Pulmonary artery endothelial cell (primary cell): Measurements from ENCODE around the gene KCTD1. TPM values are rescaled to one million over a fixed set of nuclear protein-coding genes. Genes with fewer than 3 reads are reported as not detected.

Experiments
- DNase-seq: peaks from one replicate; pipeline ENCODE4 v3.0.0-alpha.2; 2011; ENCODE audit warnings: low read depth, low spot score
- total RNA-seq: library from RNA; depleted of rRNA; stranded (reverse); fragments of >200 nt; gene quantifications from 2 replicates; pipeline ENCODE4 v1.2.3, GENCODE V29; 2014

The KCTD1 gene
- total RNA-seq, 1 donor from 2014 or later = 13.5 TPM

DNA sequence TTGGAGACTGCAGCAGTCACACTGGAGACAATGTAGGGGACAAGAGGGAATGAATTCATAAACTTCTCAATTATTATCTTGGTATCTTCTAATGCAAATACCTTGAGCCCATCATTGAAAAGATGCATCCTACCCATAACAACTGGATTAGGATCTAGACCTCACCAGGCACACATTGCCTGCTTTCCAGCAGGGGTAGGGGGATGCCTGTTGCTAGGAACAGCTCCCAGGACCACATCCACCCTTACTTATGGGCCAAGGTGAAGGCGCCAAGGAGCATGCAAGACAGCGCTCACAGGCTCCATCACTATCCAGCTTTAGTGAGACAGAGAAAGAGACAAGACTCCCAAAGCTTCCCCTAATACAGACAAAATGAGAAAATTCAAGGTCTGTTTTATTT is 24.4 kb downstream of the KCTD1 start:
- DNase-seq = no peak

DNA sequence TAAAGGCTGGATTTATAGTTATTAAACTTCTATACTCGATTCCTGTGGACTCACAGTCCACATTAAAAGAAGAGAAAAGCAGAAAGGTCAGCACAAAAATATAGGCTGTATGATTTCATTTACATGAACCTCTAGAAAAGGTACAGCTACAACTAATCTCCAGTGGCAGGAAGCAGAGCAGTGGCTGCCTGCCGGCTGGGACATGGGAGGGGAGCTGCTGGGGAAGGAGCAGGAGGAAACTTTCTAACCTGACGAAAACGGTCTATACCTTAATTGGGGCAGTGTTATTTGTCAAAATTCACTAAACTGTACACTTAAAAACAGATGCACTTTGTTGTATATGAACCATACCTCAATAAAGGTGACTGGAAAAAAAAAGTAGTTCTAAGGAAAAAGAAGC is 26.7 kb downstream of the KCTD1 start:
- DNase-seq = no peak

DNA sequence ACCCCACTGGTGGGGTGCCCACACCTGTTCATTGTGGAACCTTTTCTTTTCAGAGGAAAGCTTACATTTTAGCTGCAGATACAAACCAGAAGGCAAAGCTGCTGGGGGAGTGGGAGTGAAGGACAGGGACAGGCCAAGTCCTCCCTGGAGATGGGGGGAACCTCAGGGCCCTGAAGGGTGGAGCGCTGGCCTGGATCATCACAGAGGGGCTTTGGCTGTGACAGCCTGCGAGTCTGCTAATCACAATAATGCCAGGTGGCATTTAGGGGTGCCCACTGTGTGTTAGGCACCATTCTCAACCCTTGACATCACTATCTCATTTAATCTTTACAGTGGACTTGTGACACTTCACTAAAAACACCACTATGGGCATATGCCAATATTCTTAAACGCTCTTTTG is 27.4 kb downstream of the KCTD1 start:
- no peak for DNase-seq

DNA sequence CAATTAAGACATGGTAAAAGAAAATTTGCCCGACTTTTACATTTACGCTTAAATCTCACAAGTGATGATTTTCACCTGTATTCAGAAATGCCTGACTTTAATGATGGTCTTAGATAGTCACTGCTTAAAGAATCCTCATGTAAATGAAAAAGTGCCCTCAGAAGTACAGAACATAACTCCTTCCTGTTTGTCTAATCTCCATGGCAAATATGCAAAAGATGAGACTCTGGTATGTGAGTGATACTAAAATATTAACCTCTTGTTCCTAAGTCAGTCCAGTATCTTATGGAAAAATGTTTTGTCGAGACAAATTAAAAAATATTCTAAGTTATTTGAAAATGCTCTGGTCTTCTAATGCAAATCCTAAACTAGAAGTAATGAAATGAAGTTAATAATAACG is 29.2 kb downstream of the KCTD1 start:
- DNase-seq = no peak

DNA sequence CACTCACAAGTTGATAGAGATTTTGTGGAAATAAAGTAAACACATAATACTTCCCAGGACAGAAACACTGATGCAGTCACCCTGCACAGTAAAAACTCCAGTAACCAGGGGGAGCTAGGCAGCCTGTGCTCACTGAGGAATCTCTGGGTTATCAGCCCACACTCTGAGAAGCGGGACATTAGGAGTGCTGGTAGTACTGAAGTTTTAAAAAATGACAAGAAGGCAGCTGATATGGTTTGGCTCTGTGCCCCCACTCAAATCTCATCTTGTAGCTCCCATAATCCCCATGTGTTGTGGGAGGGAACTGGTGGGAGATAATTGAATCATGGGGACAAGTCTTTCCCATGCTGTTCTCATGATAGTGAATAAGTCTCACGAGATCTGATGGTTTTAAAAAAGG is 31.4 kb downstream of the KCTD1 start:
- DNase-seq = no peak

DNA sequence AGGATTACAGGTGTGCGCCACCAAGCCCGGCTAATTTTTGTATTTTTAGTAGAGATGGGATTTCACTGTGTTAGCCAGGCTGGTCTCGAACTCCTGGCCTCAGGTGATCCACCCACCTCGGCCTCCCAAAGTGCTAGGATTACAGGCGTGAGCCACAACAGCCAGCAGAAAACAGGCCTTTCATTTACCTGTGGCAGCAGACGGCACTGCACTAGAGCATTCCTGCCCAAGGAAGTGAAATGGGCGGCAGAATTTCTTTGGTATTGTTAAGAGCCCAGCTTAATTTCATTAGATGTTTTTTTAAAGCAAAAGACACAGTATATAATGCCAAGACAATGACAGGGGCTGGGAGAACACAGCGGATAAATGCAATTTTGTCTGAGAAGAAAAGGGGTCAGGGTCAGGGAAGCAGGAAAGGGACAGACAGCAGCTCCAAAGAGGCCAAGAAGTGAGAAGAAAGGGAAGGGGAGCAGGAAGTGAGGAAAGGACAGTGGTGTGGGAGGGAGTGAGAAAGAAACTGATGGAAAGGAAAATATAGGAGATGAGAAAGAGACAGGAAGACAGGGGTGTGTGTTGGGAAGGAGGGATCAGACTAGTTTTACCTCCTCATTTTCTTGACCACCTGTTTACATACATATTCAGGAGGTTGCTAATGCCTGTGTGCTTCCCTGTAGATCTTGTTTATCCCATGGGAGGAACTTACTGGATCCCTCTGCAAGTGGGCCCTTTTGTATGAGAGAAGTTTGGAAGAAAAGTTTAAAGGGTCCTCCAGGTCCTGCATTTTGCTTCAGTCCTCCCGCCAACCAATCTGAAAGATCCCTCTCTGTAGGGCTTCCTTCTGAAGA is 32.5 kb downstream of the KCTD1 start:
- DNase-seq = no peak

DNA sequence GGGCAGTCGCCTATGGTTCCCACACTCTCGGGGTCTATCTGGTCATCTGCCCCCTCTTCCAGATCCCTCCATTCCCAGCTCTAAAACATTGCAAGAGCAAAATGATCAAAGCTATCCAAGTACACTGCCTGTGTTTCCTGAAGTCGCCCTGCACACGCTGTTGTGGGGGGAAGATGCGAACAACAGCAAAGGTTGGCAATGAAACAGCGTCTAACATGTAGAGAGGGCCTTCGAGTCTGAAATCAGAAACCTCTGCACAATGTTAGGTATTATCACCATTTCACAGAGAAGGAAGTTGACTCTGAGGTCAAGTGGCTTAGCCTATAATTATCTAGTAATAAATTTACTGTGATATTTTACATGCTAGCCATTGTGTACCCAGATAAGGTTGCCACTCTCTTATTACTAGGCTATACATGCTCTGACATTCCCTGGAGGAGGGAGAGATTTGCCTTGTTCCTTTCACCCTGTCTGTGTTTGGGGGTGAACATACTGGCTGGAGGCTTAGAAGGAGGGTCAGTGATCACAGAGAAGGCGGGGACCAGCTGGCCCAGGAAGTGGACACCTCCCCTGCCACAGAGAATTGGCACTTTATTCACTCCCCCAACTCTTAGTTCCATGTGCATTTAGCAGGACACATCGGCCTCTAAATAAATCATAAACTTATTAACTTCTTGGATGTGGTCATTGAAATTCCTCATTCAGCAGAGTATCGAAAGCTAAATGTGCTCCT is 36.8 kb downstream of the KCTD1 start:
- DNase-seq = no peak

DNA sequence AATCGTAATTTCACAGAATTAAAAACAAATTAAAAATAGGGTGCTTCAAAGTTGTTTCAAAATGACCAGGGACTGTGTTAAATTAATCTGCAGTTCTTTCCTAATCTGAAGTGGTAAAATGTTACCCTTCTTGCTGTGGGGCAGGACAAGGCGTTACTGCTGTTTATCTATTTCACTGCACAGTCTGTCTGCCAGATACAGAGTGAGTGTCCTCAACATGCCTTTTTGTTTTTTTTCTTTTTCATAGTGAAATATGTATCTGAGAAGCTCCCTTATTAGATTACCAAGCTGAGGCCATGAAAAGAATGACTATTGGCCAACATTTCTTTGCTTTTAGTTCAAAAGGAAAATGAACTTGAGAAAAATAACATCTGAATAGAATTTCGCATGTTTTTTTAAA is 38.0 kb downstream of the KCTD1 start:
- no peak for DNase-seq

DNA sequence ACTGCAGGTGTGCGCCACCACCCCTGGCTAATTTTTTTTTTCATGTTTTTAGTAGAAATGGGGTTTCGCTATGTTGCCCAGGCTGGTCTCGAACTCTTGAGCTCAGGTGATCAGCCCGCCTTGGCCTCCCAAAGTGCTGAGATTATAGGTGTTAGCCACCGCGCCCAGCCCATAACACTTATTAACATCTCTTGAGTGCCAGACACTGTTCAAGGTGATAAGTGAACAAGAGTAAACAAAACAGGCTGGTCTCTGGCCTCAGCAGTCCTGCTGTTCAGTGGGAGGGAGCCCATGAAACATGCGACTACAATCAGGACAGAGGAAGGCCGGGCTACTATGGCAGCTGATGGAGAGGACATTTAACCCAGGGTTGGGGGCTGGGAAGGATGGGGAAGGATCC is 42.3 kb downstream of the KCTD1 start:
- no peak for DNase-seq

DNA sequence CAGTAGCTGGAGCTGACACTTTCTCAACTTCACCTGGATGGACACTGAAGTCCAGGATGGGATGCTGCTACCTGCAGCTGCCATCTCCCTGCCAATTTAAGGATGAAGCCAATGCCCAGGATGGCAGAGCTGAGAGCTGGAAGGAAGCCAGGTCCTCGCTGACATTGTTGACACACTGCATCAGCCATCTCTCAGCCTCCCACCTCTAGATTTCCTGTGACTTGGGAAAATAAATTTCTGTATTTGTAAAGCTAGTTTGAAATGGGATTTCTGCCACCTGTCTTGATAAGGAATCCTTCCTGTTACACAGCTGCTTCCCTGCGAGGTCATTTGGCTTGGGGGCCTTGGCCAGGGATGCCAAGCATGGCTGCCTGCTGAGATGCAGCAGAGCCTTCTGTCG is 43.5 kb downstream of the KCTD1 start:
- no peak for DNase-seq

DNA sequence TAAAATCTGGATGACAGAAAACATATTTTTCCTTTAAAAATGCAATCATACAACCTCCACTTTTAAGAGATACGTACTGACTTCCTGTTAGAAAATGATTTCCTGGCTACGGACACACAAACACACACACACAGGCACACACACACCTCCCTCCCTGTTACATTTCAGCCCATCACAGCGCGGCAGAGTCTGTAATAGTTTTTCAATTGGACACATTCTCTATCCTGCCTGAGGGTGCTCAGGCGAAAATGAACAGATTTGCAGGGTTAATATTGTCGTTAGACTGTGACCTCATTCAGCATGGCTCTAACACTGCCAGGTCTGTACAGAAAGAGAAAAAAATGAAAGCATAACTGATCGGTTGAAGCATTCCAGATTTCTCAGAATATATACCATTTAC is 45.0 kb downstream of the KCTD1 start:
- peak; percentile 11 for DNase-seq

DNA sequence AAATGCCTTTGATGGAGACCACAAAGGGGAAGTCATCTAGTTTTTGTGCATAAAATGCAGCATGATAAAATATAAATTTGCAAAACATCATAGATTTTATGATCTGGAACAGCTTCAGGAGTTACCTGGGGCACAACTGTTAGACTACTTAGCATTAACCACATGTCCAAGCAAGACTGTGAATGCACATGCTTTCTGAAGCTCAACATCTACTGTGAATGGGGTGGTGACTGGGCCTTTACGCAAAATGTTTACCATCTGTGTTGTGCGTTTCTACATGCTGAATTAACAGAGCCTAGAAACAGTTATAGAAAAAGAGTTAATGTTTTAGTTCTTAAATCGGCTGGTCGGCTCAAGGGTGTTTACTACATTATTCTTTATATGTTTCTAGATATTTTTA is 45.5 kb downstream of the KCTD1 start:
- no peak for DNase-seq

DNA sequence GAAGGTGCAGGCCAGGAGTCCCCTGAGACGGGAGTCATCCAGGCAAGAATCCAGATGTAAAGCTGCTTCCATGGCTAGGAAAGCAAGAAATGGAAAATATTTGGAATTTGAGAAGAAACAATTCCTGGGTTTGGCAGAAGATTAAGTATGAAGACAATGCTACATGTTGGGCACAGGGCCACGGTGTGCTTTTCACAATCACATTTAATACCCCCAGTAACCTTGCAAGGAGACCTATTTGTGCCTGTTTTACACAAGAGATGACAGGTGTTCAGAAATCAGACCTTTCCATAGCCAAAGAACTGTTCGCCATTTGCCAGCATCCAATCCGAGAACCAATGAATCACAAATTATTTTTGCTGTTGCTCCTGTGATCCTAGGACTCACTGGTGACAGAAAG is 50.5 kb downstream of the KCTD1 start:
- no peak for DNase-seq

DNA sequence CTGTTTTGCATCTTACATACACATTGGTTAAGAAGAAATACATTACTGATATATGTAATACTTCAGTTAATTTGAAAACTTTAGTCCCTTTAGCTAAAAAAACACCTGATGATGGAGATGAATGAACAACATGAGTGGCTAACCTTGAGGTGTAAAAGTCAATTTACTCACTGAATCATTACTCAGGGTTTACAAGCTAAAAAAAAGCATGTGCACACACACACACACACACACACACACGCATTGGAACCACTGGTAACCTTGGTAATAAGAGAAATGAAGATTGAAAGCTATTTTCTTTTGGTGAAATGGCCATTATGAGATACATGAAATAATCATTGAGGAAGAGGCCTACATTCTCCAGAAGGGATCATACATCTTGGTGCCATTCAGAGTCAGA is 51.8 kb downstream of the KCTD1 start:
- DNase-seq = no peak

DNA sequence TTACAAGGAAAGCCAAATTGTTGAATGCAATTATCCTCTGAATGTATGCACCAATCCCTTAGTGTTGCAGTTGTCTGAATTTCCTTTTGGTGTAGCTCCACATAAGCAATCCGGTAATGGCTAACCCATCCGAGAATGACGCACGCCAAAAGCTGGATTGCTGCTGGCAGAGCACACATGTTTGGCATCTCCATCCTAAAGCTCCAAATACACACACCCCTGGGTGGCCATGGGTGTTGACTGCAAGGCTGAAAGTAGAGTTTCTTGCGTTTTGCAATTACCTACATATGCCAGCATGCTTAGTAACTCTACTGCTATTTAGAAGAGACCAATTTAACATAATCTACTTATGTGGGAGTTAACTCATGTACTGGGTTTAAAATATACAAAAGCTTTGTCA is 53.1 kb downstream of the KCTD1 start:
- DNase-seq = no peak

DNA sequence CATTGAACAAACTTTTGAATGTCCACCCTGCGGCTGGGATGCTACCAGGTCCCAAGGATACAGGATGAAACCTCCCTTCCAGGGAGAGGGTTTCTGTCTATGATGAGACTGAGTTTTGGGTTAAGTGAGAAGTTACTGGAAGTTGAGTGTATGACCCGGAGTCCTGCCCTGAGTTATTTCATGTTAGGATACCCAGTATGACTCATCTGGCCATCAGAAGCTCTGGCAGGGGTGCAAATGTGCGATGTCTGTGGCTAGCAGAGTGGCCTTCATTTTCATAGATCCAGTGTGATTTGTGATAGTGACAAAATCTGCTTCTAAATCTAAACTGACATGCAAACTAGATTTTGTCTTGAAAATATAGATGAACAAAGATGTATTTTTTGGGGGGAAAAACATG is 55.3 kb downstream of the KCTD1 start:
- DNase-seq = no peak

DNA sequence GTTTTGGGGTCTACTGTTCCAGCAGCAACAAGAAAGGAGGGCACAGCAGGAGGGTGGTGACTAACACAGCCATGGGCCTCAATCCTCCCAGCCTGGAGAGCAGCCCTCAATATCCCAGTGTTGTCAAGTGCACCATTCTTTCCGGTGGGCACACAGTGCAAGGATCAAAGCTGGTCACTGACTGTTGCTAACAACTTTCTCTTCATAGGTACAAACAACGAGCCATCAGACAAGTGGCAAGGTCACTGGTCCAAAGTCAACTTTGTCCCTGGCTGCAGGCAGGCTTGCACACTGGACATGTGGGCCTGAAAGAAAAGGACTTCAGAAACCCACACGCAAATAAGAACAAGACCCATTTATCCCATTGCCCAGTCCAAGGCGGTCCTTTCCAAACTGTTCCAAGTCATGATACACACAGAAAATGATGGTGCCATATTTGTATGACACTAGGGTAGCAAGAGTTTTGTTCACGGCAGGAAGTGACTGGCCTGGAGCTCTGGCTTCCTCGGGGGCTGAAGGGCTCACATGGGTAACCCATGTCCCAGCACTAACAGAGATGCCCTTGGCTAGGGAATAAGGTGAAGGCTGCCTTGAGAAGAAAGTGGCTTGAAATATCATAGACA is 57.0 kb downstream of the KCTD1 start:
- DNase-seq = no peak

DNA sequence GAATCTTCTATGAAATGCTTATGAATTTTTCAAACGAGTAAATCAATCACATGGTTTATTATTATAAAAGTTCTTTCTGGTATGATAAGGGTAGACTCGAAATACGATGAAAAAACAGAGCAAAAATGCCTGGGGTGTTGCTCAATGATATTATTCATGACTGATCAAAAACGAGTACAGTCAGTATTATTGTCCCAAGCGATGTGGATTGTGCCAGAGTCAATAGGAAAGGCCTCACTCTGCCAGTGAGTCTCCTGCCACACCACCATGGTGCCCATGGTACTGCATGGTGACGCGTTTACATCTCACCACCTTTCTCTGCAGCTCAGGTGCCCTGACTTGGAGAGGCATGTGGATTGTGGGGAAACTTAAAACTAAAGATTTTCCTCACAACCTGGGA is 58.5 kb downstream of the KCTD1 start:
- no peak for DNase-seq

DNA sequence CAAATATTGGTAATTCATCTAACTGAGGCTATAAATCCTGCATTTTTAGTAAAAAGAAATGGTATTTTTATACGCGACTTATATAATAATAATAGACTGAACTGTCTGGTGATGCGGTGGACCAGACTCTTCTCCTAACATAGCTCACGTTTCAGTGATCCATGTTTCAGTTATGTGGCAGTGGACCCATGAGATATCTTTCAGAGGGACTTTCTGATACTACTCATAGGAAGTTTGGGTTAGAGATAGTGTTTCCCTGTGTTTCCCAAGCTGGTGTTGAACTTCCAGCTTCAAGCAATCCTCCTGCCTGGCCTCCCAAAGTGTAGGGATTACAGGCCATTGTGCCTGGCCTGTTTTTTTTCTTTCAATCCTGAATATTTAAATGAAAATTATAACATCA is 59.2 kb downstream of the KCTD1 start:
- DNase-seq = no peak

DNA sequence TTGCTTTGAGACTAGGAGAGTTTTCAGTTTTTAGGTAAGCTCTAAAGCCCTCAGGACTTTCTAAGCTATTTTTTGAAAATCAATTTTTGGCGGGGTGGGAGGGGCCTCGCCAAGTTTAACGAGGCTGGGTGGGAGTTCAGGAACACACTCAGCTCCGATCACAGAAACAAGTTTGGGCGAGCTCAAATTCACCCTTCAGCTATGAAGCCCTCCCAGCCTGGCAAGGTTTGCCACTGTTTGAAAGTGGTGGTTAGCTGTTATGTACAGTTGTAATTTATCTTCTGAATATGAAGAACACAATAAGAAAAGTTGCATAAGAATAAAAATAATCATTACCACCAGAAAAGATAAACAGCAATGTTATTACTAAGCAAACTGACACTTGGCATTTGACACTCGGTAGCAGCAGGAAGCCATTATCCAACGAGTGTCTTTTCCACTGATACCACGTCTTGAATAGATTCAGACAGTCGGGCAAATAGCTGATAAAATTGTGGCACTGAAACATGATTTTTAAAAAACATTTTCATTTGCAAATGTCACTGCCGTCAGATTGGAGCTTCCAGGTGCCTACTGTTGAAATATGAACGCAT is 59.8 kb downstream of the KCTD1 start:
- DNase-seq = no peak

DNA sequence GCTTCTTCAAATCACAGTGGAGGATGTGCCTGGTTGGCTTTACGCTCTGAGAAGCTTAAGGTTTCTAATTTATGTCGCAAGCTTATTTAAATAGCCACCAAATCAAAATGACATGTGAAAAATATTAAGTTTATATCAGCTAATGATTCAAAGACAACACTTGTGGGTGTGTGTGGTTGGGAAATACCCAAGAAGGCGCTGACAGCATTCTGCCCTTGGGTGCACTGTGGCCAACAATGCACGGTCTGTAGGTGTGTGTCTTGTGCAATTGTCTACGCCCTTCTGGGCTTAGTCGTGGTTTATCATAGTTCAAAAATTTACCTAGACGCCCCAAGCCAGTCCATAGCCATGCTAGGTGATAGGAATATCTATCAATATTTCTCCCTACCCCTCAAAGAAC is 60.9 kb downstream of the KCTD1 start:
- no peak for DNase-seq

DNA sequence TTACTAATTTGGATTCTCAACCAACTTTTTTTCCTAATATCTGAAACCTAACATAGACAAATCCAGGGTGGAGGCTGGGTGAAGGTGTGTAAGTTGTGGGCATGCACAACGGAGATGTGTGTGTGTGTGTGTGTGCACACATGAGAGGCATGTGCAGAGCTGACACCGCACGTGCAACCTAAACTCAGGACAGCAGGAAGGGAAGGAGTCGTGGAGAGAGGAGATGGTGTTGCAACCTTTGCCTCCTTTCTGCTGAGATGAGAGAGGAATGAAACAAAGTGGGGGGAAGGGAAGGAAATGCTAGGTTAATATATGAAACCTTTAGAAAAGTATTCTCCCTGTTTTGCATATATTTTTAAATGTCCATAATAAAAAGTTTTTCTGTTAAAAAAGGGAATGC is 64.7 kb downstream of the KCTD1 start:
- no peak for DNase-seq
